GM12878 (cell line): ENCODE results near the gene MCF2L2.

ENCODE experiments used
- CHD2 ChIP-seq: IDR thresholded peaks from 2 replicates; pipeline ENCODE4 v1.6.1; 2011; ENCODE audit warnings: low read depth, low read length, improper control_type of control experiment, borderline replicate concordance
- CREB1 ChIP-seq: IDR thresholded peaks from 2 replicates; pipeline ENCODE4 v1.6.1; 2012; ENCODE audit warnings: low read depth, mild to moderate bottlenecking, inconsistent platforms
- RB1 ChIP-seq: fragments of 450-650 bp; formaldehyde crosslinking; IDR thresholded peaks from 2 replicates; pipeline ENCODE4 v1.6.1; 2017; ENCODE audit warnings: mild to moderate bottlenecking, borderline replicate concordance
- RFX5 ChIP-seq: IDR thresholded peaks from 2 replicates; pipeline ENCODE4 v1.6.1; 2011; ENCODE audit warnings: low read depth, low read length, improper control_type of control experiment
- SUPT20H ChIP-seq: IDR thresholded peaks from 2 replicates; pipeline ENCODE4 v1.6.1; 2011; ENCODE audit warnings: low read depth, mild to moderate bottlenecking, low read length, moderate library complexity, borderline replicate concordance; ENCODE audit not compliant: control insufficient read depth
- ZSCAN29 ChIP-seq: fragments of 450-650 bp; IDR thresholded peaks from 2 replicates; pipeline ENCODE4 v1.6.1; 2017; ENCODE audit warnings: mild to moderate bottlenecking, moderate library complexity
- TF ChIP-seq, protein P1 (sequence below): IDR thresholded peaks from 2 replicates; pipeline ENCODE4 v1.6.1; 2011; ENCODE audit warnings: borderline replicate concordance, low read depth, mild to moderate bottlenecking, moderate library complexity, mixed read lengths, low read length; ENCODE audit not compliant: insufficient read depth; ENCODE audit errors: extremely low read length
- TF ChIP-seq, protein P2 (sequence below), 3 experiments: IDR thresholded peaks in 2 of 3; conservative IDR thresholded peaks in 1 of 3; 2 replicates each; pipeline ENCODE4 v1.5.1; 2011; ENCODE audit warnings: low read depth in 3 of 3, low read length in 3 of 3, mild to moderate bottlenecking in 3 of 3, control low read depth in 2 of 3, moderate library complexity in 2 of 3, inconsistent platforms in 1 of 3, mixed read lengths in 1 of 3; ENCODE audit not compliant: control insufficient read depth in 2 of 3, insufficient read depth in 1 of 3; ENCODE audit errors: extremely low read depth in 1 of 3

DNA sequence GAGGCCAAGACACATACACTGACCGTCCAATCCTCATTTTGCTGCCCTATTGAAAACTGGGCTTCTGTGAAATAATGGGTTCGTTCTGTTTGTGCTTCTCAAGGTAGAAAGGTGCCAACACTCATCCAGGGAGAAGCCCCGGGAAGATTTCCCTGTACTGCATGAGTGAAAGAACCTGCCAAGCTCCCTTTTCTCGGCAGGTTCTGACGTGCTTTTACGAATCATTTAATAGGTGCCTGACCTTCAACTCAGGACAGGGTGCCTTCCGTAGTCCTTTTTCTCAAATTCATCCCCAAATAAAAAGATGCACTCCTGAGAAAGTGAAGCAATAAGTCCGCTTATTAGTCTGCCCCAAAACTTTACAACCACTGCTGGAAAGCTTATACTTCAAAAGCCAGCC, 111.1 kb downstream of the MCF2L2 start:
- TF ChIP-seq, protein P1, sequence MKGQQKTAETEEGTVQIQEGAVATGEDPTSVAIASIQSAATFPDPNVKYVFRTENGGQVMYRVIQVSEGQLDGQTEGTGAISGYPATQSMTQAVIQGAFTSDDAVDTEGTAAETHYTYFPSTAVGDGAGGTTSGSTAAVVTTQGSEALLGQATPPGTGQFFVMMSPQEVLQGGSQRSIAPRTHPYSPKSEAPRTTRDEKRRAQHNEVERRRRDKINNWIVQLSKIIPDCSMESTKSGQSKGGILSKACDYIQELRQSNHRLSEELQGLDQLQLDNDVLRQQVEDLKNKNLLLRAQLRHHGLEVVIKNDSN, result no peak
- TF ChIP-seq, protein P2, sequence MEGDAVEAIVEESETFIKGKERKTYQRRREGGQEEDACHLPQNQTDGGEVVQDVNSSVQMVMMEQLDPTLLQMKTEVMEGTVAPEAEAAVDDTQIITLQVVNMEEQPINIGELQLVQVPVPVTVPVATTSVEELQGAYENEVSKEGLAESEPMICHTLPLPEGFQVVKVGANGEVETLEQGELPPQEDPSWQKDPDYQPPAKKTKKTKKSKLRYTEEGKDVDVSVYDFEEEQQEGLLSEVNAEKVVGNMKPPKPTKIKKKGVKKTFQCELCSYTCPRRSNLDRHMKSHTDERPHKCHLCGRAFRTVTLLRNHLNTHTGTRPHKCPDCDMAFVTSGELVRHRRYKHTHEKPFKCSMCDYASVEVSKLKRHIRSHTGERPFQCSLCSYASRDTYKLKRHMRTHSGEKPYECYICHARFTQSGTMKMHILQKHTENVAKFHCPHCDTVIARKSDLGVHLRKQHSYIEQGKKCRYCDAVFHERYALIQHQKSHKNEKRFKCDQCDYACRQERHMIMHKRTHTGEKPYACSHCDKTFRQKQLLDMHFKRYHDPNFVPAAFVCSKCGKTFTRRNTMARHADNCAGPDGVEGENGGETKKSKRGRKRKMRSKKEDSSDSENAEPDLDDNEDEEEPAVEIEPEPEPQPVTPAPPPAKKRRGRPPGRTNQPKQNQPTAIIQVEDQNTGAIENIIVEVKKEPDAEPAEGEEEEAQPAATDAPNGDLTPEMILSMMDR (IDR thresholded peaks at IDR 0.05 in 2 of 3, conservative IDR thresholded peaks at IDR 0.05 in 1 of 3; ENCODE audit: control insufficient read depth in 2 of 3, extremely low read depth in 1 of 3, insufficient read depth in 1 of 3, low read depth in 3 of 3, low read length in 3 of 3), result no peak
- TF ChIP-seq ZSCAN29 (no peak), SUPT20H (no peak), CREB1 (no peak), CHD2 (no peak), RB1 (no peak), RFX5 (no peak)
